SIG-M5 (cell line): ENCODE measurements around the gene FHOD3.

Experiments
- DNase-seq: peaks from one replicate; lab custom pipeline; 2025; lab: John Stamatoyannopoulos, UW

FHOD3 gene

GRCh38 chr18:36410346-36410745 lies 112.8 kb downstream of the FHOD3 start:
- DNase-seq, result no peak

- no peak for DNase-seq
Observed at GRCh38 chr18:36411745-36412168, 114.2 kb downstream of the FHOD3 start.

GRCh38 chr18:36412778-36413177 lies 115.3 kb downstream of the FHOD3 start:
- no peak for DNase-seq

- no peak for DNase-seq
Observed at GRCh38 chr18:36415171-36415570, 117.7 kb downstream of the FHOD3 start.

GRCh38 chr18:36415625-36416024 lies 118.1 kb downstream of the FHOD3 start:
- DNase-seq, result no peak

- DNase-seq, result no peak
Observed at GRCh38 chr18:36419188-36419899, 121.8 kb downstream of the FHOD3 start.

- DNase-seq, result no peak
Observed at GRCh38 chr18:36419900-36420531, 122.5 kb downstream of the FHOD3 start.

GRCh38 chr18:36420826-36421225 lies 123.3 kb downstream of the FHOD3 start:
- DNase-seq, result no peak

- no peak for DNase-seq
Observed at GRCh38 chr18:36424741-36425142, 127.2 kb downstream of the FHOD3 start.

- no peak for DNase-seq
Observed at GRCh38 chr18:36427369-36427768, 129.9 kb downstream of the FHOD3 start.

GRCh38 chr18:36427831-36428230 lies 130.3 kb downstream of the FHOD3 start:
- no peak for DNase-seq

GRCh38 chr18:36428431-36429029 lies 131.0 kb downstream of the FHOD3 start:
- DNase-seq, result no peak

GRCh38 chr18:36432880-36433555 lies 135.5 kb downstream of the FHOD3 start:
- no peak for DNase-seq

- no peak for DNase-seq
Observed at GRCh38 chr18:36436387-36436786, 138.9 kb downstream of the FHOD3 start.

- no peak for DNase-seq
Observed at GRCh38 chr18:36440614-36441013, 143.1 kb downstream of the FHOD3 start.

GRCh38 chr18:36441426-36442240 lies 144.1 kb downstream of the FHOD3 start:
- no peak for DNase-seq

- DNase-seq, result no peak
Observed at GRCh38 chr18:36442717-36443116, 145.2 kb downstream of the FHOD3 start.

GRCh38 chr18:36446059-36446458 lies 148.5 kb downstream of the FHOD3 start:
- DNase-seq, result no peak

- no peak for DNase-seq
Observed at GRCh38 chr18:36448384-36449290, 151.1 kb downstream of the FHOD3 start.

GRCh38 chr18:36449451-36449850 lies 151.9 kb downstream of the FHOD3 start:
- DNase-seq, result no peak

- DNase-seq, result no peak
Observed at GRCh38 chr18:36450264-36450663, 152.8 kb downstream of the FHOD3 start.
